H1 (cell line): ENCODE measurements around the gene SPAG16.

Experiments
- CTCF ChIP-seq, 3 experiments: IDR thresholded peaks; 1 replicate in 2 of 3; 2 replicates in 1 of 3; pipeline versions ENCODE4 v1.5.1 to v1.6.1; 2011; ENCODE audit warnings: low read length in 3 of 3, mild to moderate bottlenecking in 3 of 3, inconsistent platforms in 2 of 3, low read depth in 1 of 3, moderate library complexity in 1 of 3; ENCODE audit not compliant: insufficient read depth in 1 of 3; ENCODE audit errors: control extremely low read depth in 1 of 3
- FOSL1 ChIP-seq: IDR thresholded peaks from 2 replicates; pipeline ENCODE4 v1.6.1; 2011; ENCODE audit warnings: mild to moderate bottlenecking, low read depth, low read length, moderate library complexity; ENCODE audit not compliant: insufficient read depth

GRCh38 chr2:213443921-213444320 lies 159.7 kb downstream of the SPAG16 start:
- TF ChIP-seq CTCF (IDR thresholded peaks at IDR 0.05; ENCODE audit: control extremely low read depth in 1 of 3, insufficient read depth in 1 of 3, low read depth in 1 of 3, low read length in 3 of 3) = no peak
- TF ChIP-seq FOSL1 = no peak
